Parathyroid adenoma (tissue), 2 donors: ENCODE data around the gene TSHZ1.

ENCODE experiments used
- H2AFZ ChIP-seq: fragments of 300-600 bp; sonication (generic); one replicate; pipeline ENCODE4 v1.7.0; 2017; ENCODE audit warnings: antibody characterized with exemption, mild to moderate bottlenecking
- H3K27ac ChIP-seq: fragments of 300-600 bp; sonication (generic); one replicate; pipeline ENCODE4 v1.7.0; 2017
- H3K27me3 ChIP-seq: fragments of 300-600 bp; sonication (generic); one replicate; pipeline ENCODE4 v1.7.0; 2017; ENCODE audit warnings: low read length; ENCODE audit not compliant: control insufficient read depth, insufficient read depth
- H3K36me3 ChIP-seq: fragments of 300-600 bp; sonication (generic); one replicate; pipeline ENCODE4 v1.7.0; 2017; ENCODE audit warnings: low read length; ENCODE audit not compliant: control insufficient read depth, insufficient read depth
- H3K4me1 ChIP-seq: fragments of 300-600 bp; sonication (generic); one replicate; pipeline ENCODE4 v1.7.0; 2017; ENCODE audit warnings: control low read depth
- H3K4me2 ChIP-seq: fragments of 300-600 bp; sonication (generic); one replicate; pipeline ENCODE4 v1.7.0; 2017; ENCODE audit warnings: low read length
- H3K4me3 ChIP-seq: fragments of 300-600 bp; sonication (generic); one replicate; pipeline ENCODE4 v1.7.0; 2017; ENCODE audit warnings: low read depth, low read length
- H3K79me2 ChIP-seq: fragments of 300-600 bp; sonication (generic); one replicate; pipeline ENCODE4 v1.7.0; 2017; ENCODE audit warnings: control low read depth
- H3K9ac ChIP-seq: fragments of 300-600 bp; sonication (generic); one replicate; pipeline ENCODE4 v1.7.0; 2017; ENCODE audit warnings: mild to moderate bottlenecking
- H3K9me3 ChIP-seq: fragments of 300-600 bp; sonication (generic); one replicate; pipeline ENCODE4 v1.7.0; 2017; ENCODE audit warnings: low read length; ENCODE audit not compliant: control insufficient read depth
- TF ChIP-seq, protein P1 (sequence below): fragments of 300-600 bp; sonication (generic); IDR thresholded peaks from one replicate; pipeline ENCODE4 v1.7.0; 2017; ENCODE audit warnings: antibody characterized with exemption, mild to moderate bottlenecking
- donor health status: primary hyperparathyroidism.

The TSHZ1 gene

DNA sequence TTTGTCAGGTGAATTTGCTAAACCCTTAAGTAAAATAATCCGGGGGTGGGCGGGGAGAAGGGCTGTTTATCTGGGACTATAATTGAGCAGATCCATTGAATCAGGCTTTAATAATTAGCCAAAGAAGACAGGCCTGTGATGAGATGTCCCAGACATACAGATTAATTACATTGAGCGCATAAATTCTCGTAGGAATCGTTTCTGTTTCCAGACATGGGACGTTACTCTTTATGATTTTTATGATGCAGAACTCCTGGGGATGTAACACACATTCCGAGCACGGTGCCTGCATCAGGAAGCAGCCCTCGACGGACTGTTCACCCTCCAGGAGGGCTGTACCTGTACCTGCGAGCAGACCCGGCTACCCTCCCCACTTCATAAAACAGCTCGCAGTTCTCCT lies 128.0 kb downstream of the TSHZ1 start:
- no peak overlapping the region for H3K4me3 ChIP-seq
- H3K79me2 ChIP-seq = no peaks in the 10 kb centered on the region
- H2AFZ ChIP-seq = no peak overlapping the region
- no peaks in the 10 kb centered on the region for H3K36me3 ChIP-seq
- H3K4me2 ChIP-seq = no peak overlapping the region
- H3K27me3 ChIP-seq = no peaks in the 10 kb centered on the region
- H3K4me1 ChIP-seq = no peaks in the 10 kb centered on the region
- TF ChIP-seq, protein P1, sequence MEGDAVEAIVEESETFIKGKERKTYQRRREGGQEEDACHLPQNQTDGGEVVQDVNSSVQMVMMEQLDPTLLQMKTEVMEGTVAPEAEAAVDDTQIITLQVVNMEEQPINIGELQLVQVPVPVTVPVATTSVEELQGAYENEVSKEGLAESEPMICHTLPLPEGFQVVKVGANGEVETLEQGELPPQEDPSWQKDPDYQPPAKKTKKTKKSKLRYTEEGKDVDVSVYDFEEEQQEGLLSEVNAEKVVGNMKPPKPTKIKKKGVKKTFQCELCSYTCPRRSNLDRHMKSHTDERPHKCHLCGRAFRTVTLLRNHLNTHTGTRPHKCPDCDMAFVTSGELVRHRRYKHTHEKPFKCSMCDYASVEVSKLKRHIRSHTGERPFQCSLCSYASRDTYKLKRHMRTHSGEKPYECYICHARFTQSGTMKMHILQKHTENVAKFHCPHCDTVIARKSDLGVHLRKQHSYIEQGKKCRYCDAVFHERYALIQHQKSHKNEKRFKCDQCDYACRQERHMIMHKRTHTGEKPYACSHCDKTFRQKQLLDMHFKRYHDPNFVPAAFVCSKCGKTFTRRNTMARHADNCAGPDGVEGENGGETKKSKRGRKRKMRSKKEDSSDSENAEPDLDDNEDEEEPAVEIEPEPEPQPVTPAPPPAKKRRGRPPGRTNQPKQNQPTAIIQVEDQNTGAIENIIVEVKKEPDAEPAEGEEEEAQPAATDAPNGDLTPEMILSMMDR = no peak
- no peaks in the 10 kb centered on the region for H3K9me3 ChIP-seq
- no peak overlapping the region for H3K27ac ChIP-seq
- H3K9ac ChIP-seq = no peak overlapping the region
